ENCODE results near the gene ORMDL3. TPM values are rescaled to one million over a fixed set of nuclear protein-coding genes. Genes with fewer than 3 reads are reported as not detected.

The ORMDL3 gene
- total RNA-seq, 1 experiment from 2014 or later = 40.4 TPM

- in situ Hi-C loops (cut with HindIII; ENCODE audit: low sequenced_read_pairs) = no loop called here
- no peak for DNase-seq (ENCODE audit: low spot score)
Measured at GRCh38 chr17:39927929-39928857, 792 bp upstream of the ORMDL3 start.

- in situ Hi-C loops (cut with HindIII; ENCODE audit: low sequenced_read_pairs) = no loop called here
- DNase-seq (ENCODE audit: low spot score) = peak; percentile 11
Measured at GRCh38 chr17:39926588-39927100, 757 bp downstream of the ORMDL3 start.

GRCh38 chr17:39926135-39926587, 1.2 kb downstream of the ORMDL3 start:
- in situ Hi-C loops (cut with HindIII; ENCODE audit: low sequenced_read_pairs) = no loop called here
- no peak for DNase-seq (ENCODE audit: low spot score)

- in situ Hi-C loops (cut with HindIII; ENCODE audit: low sequenced_read_pairs) = no loop called here
- DNase-seq (ENCODE audit: low spot score) = no peak
Measured at GRCh38 chr17:39925282-39926134, 1.9 kb downstream of the ORMDL3 start.

- no peak for DNase-seq (ENCODE audit: low spot score)
- in situ Hi-C loops (cut with HindIII; ENCODE audit: low sequenced_read_pairs) = no loop called here
Measured at GRCh38 chr17:39924691-39925055, 2.7 kb downstream of the ORMDL3 start.

GRCh38 chr17:39923836-39924690, 3.3 kb downstream of the ORMDL3 start:
- in situ Hi-C loops (cut with HindIII; ENCODE audit: low sequenced_read_pairs) = no loop called here
- DNase-seq (ENCODE audit: low spot score) = no peak

GRCh38 chr17:39923230-39923629, 4.2 kb downstream of the ORMDL3 start:
- no peak for DNase-seq (ENCODE audit: low spot score)
- in situ Hi-C loops (cut with HindIII; ENCODE audit: low sequenced_read_pairs) = no loop called here

GRCh38 chr17:39922006-39922405, 5.4 kb downstream of the ORMDL3 start:
- in situ Hi-C loops (cut with HindIII; ENCODE audit: low sequenced_read_pairs) = no loop called here
- no peak for DNase-seq (ENCODE audit: low spot score)

- no peak for DNase-seq (ENCODE audit: low spot score)
- in situ Hi-C loops (cut with HindIII; ENCODE audit: low sequenced_read_pairs) = no loop called here
Measured at GRCh38 chr17:39921323-39921722, 6.1 kb downstream of the ORMDL3 start.

- in situ Hi-C loops (cut with HindIII; ENCODE audit: low sequenced_read_pairs) = no loop called here
- DNase-seq (ENCODE audit: low spot score) = no peak
Measured at GRCh38 chr17:39920218-39921210, 6.9 kb downstream of the ORMDL3 start.

GRCh38 chr17:39919087-39919683, 8.2 kb downstream of the ORMDL3 start:
- in situ Hi-C loops (cut with HindIII; ENCODE audit: low sequenced_read_pairs) = no loop called here

GRCh38 chr17:39916918-39917317, 10.5 kb downstream of the ORMDL3 start:
- DNase-seq (ENCODE audit: low spot score) = no peak
- in situ Hi-C loops (cut with HindIII; ENCODE audit: low sequenced_read_pairs) = no loop called here

More at GRCh38 chr17:39919087-39919683, 8.2 kb downstream of the ORMDL3 start:
- no peak for DNase-seq (ENCODE audit: low spot score)

- in situ Hi-C loops (cut with HindIII; ENCODE audit: low sequenced_read_pairs) = no loop called here
- no peak for DNase-seq (ENCODE audit: low spot score)
Measured at GRCh38 chr17:39915559-39915958, 11.8 kb downstream of the ORMDL3 start.

GRCh38 chr17:39913989-39914388, 13.4 kb downstream of the ORMDL3 start:
- no peak for DNase-seq (ENCODE audit: low spot score)
- in situ Hi-C loops (cut with HindIII; ENCODE audit: low sequenced_read_pairs) = no loop called here

- no peak for DNase-seq (ENCODE audit: low spot score)
- in situ Hi-C loops (cut with HindIII; ENCODE audit: low sequenced_read_pairs) = no loop called here
Measured at GRCh38 chr17:39908789-39909352, 18.5 kb downstream of the ORMDL3 start.

- DNase-seq (ENCODE audit: low spot score) = no peak
- in situ Hi-C loops (cut with HindIII; ENCODE audit: low sequenced_read_pairs) = no loop called here
Measured at GRCh38 chr17:39904990-39905288, 22.5 kb downstream of the ORMDL3 start.

- DNase-seq (ENCODE audit: low spot score) = no peak
- in situ Hi-C loops (cut with HindIII; ENCODE audit: low sequenced_read_pairs) = no loop called here
Measured at GRCh38 chr17:39903158-39903884, 24.1 kb downstream of the ORMDL3 start.

Measured in G401 (cell line).